ENCODE measurements around the gene LRRC3. TPM values are rescaled to one million over a fixed set of nuclear protein-coding genes. Genes with fewer than 3 reads are reported as not detected.

LRRC3 gene
- total RNA-seq, 3 donors from 2014 or later, result 2.1 to 17.9 (median 2.7) TPM

- no peak for DNase-seq
- no peaks in the 10 kb centered on the region for H3K36me3 ChIP-seq (ENCODE audit: low read depth)
- H3K9me3 ChIP-seq, result no peaks in the 10 kb centered on the region
- no peak overlapping the region for H3K4me3 ChIP-seq
- intact Hi-C loops (cut with DNase I, micrococcal nuclease), result no loop called here
- ATAC-seq, result no peak
- no peak for TF ChIP-seq CTCF (IDR thresholded peaks at IDR 0.05)
- peaks cover 3% of the 10 kb centered on the region for H3K4me1 ChIP-seq (ENCODE audit: low read depth)
Observed at GRCh38 chr21:44508711-44509445, 53.6 kb downstream of the LRRC3 start.

- H3K36me3 ChIP-seq (ENCODE audit: low read depth), result no peaks in the 10 kb centered on the region
- DNase-seq (peak in 2 of 3 donors; percentile 75 to 79), ATAC-seq (peak; percentile 85)
- TF ChIP-seq CTCF (IDR thresholded peaks at IDR 0.05), result peak; percentile 29
- no peaks in the 10 kb centered on the region for H3K9me3 ChIP-seq
- intact Hi-C loops (cut with DNase I, micrococcal nuclease), result no loop called here
- peaks cover 3% of the 10 kb centered on the region for H3K4me1 ChIP-seq (ENCODE audit: low read depth)
- no peak overlapping the region for H3K4me3 ChIP-seq
Observed at GRCh38 chr21:44509539-44509938, 54.2 kb downstream of the LRRC3 start.

GRCh38 chr21:44510109-44510507 lies 54.8 kb downstream of the LRRC3 start:
- Histone ChIP-seq H3K4me1 (ENCODE audit: low read depth) (peaks cover 3% of the 10 kb centered on the region), H3K36me3 (ENCODE audit: low read depth) (no peaks in the 10 kb centered on the region), H3K4me3 (no peak overlapping the region), H3K9me3 (no peaks in the 10 kb centered on the region)
- no peak for TF ChIP-seq CTCF (IDR thresholded peaks at IDR 0.05)
- ATAC-seq, result no peak
- intact Hi-C loops (cut with DNase I, micrococcal nuclease), result no loop called here
- DNase-seq, result no peak

GRCh38 chr21:44510508-44511218 lies 55.4 kb downstream of the LRRC3 start:
- peak; percentile 85 for ATAC-seq
- peak; percentile 57 for TF ChIP-seq CTCF (IDR thresholded peaks at IDR 0.05)
- Histone ChIP-seq H3K36me3 (ENCODE audit: low read depth) (no peaks in the 10 kb centered on the region), H3K4me3 (no peak overlapping the region), H3K9me3 (no peaks in the 10 kb centered on the region), H3K4me1 (ENCODE audit: low read depth) (peaks cover 3% of the 10 kb centered on the region)
- peak; percentile 69 to 82 (median 72) for DNase-seq
- intact Hi-C loops (cut with DNase I, micrococcal nuclease), result no loop called here

- ATAC-seq, result no peak
- intact Hi-C loops (cut with DNase I, micrococcal nuclease), result no loop called here
Observed at GRCh38 chr21:44511219-44511937, 56.1 kb downstream of the LRRC3 start.

More at GRCh38 chr21:44511219-44511937, 56.1 kb downstream of the LRRC3 start:
- Histone ChIP-seq H3K36me3 (ENCODE audit: low read depth) (no peaks in the 10 kb centered on the region), H3K9me3 (no peaks in the 10 kb centered on the region), H3K4me1 (ENCODE audit: low read depth) (peaks cover 3% of the 10 kb centered on the region), H3K4me3 (no peak overlapping the region)
- TF ChIP-seq CTCF (IDR thresholded peaks at IDR 0.05), result no peak
- peak in 1 of 3 donors; percentile 16 for DNase-seq

Other genes with a start within 250 kb of the LRRC3 start
- 1 to 10 TPM; 3.0 to 8.5 (median 6.0) TPM for gene ICOSLG, start 214.6 kb upstream of the LRRC3 start, total RNA-seq
- gene DNMT3L, start 193.6 kb upstream of the LRRC3 start, total RNA-seq, result not detected
- gene AIRE, start 169.6 kb upstream of the LRRC3 start, total RNA-seq, result under 1 TPM in 2 of 3 donors, not detected in 1; 0.12 to 0.16 TPM
- 100 to 1,000 TPM; 150 to 299 (median 237) TPM for gene PFKL, start 155.5 kb upstream of the LRRC3 start, total RNA-seq
- gene CFAP410, start 116.1 kb upstream of the LRRC3 start, total RNA-seq, result 10 to 100 TPM; 22.0 to 33.0 (median 26.6) TPM
- 10 to 100 TPM in 1 of 3 donors, 1 to 10 TPM in 2; 1.5 to 10.3 (median 7.2) TPM for gene TRPM2, start 101.9 kb upstream of the LRRC3 start, total RNA-seq
- not detected for gene KRTAP10-1, start 84.7 kb downstream of the LRRC3 start, total RNA-seq
- not detected for gene KRTAP10-2, start 96.0 kb downstream of the LRRC3 start, total RNA-seq
- not detected for gene KRTAP10-3, start 103.3 kb downstream of the LRRC3 start, total RNA-seq
- gene KRTAP10-4, start 118.2 kb downstream of the LRRC3 start, total RNA-seq, result not detected
- not detected for gene KRTAP10-5, start 125.1 kb downstream of the LRRC3 start, total RNA-seq
- gene KRTAP10-6, start 137.0 kb downstream of the LRRC3 start, total RNA-seq, result not detected
- not detected for gene KRTAP10-7, start 145.1 kb downstream of the LRRC3 start, total RNA-seq
- not detected for gene KRTAP10-8, start 156.6 kb downstream of the LRRC3 start, total RNA-seq
- gene KRTAP10-9, start 171.6 kb downstream of the LRRC3 start, total RNA-seq, result not detected
- gene KRTAP10-10, start 181.8 kb downstream of the LRRC3 start, total RNA-seq, result not detected
- not detected for gene KRTAP10-11, start 190.9 kb downstream of the LRRC3 start, total RNA-seq
- gene KRTAP12-4, start 199.1 kb downstream of the LRRC3 start, total RNA-seq, result not detected
- not detected for gene KRTAP12-3, start 202.4 kb downstream of the LRRC3 start, total RNA-seq
- gene KRTAP12-2, start 211.4 kb downstream of the LRRC3 start, total RNA-seq, result not detected
- gene KRTAP12-1, start 226.7 kb downstream of the LRRC3 start, total RNA-seq, result not detected
- not detected for gene KRTAP10-12, start 241.7 kb downstream of the LRRC3 start, total RNA-seq

Measured in mucosa of descending colon (tissue), 3 donors.